KG1 (cell line): ENCODE measurements around the gene CRACDL.

Experiments
- DNase-seq: peaks from one replicate; lab custom pipeline; 2025; lab: John Stamatoyannopoulos, UW

Gene CRACDL

GRCh38 chr2:98935777-98936352, at the start of gene CRACDL:
TSS of gene CRACDL (minus strand) at chr2:98936225. CDS start at chr2:98846800, 89,425 bp downstream.
- DNase-seq, result no peak

DNA sequence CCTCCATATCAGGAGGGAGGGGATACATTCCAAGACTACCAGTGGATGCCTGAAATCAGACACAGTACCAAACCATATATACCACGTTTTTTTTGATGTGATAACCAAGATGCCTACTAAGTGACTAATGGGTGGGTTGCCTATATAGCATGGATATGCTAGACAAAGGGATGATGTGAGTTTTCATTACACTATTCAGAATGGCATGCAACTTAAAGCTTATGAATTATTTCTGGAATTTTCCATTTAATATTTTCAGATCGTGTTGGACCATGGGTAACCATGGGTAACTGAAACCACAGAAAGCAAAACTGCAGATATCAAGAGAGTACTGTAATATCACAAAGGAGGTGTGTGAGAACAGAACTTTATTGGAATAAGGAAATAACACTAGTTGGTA, 39.6 kb upstream of the CRACDL start:
- DNase-seq, result no peak

- no peak for DNase-seq
These were observed 36.6 kb upstream of the CRACDL start for GRCh38 chr2:98972582-98973167.

GRCh38 chr2:98959810-98960507, 23.9 kb upstream of the CRACDL start:
- DNase-seq, result no peak

- no peak for DNase-seq
These were observed 16.9 kb upstream of the CRACDL start for GRCh38 chr2:98952966-98953365.

DNA sequence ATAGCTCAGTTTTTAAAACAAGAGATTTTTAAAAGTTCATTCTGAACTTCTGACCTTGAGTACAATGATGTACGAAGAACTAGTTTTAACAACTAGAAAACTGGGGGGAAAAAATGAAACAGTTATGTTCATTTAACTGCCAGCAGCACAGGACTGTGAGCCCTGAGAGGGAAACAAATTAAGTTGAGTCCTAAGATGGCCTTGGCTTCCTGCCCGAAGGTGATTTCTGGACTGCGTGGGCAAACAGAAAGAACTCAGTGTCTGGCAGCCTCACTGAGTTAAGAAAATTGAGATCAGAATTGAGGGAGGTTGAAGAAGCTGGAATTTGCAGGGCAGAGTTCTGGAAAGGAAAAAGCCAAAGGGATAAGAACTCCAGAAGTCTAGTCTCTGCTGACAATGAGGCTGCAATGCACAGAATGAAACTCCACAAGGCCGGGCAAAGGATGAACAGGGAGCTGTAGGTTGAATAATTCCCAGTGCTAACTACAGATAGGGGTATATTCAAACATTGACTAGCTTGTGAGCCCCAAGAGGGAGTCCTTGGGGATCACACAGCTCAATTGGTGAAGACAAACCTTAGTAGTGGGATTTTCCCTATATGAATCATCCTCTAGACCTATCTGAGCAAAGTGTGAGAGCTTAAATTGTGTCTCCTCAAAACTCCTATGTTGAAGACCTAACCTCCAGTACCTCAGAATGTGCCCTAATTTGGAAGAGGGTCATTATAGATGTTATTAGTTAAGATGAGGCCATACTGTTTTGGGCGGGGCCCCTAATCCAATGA, 13.1 kb upstream of the CRACDL start:
- no peak for DNase-seq

DNA sequence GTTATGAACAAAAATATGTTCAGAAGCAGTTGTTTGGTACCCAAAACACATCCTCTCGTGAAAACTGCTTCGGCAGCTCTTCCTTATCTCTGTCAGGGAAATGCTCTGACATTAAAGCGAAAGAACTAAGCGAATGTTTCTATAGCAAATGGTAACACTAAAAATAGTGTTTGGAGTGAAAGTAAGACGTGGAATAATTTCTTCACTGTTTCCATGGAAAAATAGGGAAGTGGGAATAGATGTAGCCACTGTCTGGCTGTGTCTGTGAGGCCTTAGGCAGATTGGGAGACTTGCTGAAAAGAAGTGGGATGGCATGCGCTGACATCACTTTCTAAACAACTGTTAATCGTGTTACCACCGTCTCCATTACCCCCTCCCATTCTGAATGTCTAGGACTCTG, 11.5 kb upstream of the CRACDL start:
- no peak for DNase-seq

GRCh38 chr2:98946855-98947254, 10.8 kb upstream of the CRACDL start:
- DNase-seq, result no peak

- DNase-seq, result no peak
These were observed 8.8 kb upstream of the CRACDL start for GRCh38 chr2:98944775-98945174.

GRCh38 chr2:98940102-98940501, 4.1 kb upstream of the CRACDL start:
- no peak for DNase-seq

- DNase-seq, result no peak
These were observed 1.9 kb upstream of the CRACDL start for GRCh38 chr2:98937906-98938305.

- DNase-seq, result no peak
These were observed 627 bp upstream of the CRACDL start for GRCh38 chr2:98936353-98937351.

DNA sequence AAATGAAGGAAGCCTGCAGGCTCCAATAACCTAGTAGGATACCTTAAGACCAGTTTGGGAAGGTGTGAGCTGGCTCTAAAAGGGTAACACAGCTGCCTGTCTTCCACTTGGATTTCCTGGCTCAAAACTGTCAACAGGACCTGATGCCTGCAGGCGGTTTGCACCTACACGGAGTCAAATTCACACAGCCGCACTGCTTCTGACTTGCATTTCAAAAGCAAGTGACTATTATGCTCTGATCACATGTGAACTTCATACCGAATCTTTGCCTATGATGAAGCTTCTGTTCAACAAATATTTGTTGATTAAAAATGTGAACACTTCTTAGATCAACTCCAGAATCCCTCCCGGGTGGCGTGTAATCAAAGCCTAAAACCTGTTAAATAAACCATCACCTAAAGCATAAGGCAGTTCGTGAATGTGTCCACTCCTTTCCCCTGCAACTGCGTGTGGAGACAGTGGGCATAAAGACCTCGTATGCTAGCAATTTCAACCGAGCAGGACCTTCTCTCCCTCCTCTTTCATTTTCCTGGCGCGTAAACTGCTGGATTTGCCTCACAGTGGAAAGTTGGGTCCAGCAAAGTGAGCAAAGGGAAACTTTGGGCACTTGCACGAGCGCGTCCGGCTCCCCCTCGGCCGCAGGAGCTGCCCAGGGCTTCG, 784 bp downstream of the CRACDL start:
- no peak for DNase-seq

DNA sequence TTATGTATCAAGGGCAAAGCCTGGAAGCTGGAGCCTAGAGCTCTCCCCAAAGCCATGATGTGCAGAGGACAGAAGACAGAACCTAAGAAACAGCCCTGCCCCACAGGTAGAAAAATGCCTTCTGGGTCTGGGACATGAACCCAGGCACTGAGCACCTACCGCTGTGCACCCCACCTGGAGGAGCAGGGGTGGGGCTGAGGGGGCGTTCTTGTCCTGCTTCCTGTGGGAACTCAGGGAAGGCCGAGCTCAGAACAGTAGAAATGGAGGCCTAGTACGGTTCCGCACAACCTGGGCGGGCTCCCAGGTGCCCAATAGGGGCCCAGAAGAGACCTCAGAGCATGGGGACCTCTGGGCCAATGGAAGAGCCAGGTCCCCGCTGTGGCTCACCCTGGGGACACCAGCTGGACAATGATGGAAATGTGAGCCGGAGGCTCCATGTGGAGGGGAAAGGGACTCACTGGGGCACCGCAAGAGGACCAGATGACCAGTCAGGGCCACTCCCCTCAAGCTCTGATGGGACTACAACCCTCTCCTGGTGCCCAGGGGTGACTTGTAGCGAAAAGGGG, 3.2 kb downstream of the CRACDL start:
- DNase-seq, result no peak

GRCh38 chr2:98932164-98932563, 3.9 kb downstream of the CRACDL start:
- DNase-seq, result no peak

GRCh38 chr2:98931596-98931995, 4.4 kb downstream of the CRACDL start:
- no peak for DNase-seq

GRCh38 chr2:98929920-98930319, 6.1 kb downstream of the CRACDL start:
- no peak for DNase-seq

GRCh38 chr2:98928242-98928641, 7.8 kb downstream of the CRACDL start:
- no peak for DNase-seq

DNA sequence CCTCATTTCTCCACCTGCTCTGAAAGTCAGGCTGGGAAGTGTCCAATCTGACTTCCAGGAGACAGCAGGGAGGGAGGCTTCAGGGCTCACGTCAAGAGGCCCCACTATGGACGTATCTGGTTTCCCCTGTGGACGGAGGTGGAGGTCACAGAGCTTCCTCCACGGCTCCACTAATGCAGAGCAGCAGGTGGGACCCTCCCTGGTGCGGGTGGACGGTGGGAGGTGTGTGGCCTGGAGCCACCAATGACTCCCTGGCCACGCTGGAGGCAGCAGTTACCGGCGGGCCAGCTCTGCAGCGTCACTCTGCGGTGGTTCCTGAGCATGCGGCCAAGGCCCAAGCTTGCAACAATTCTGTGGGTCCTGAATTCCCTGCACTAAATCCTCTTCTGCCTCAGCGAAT, 9.0 kb downstream of the CRACDL start:
- no peak for DNase-seq

DNA sequence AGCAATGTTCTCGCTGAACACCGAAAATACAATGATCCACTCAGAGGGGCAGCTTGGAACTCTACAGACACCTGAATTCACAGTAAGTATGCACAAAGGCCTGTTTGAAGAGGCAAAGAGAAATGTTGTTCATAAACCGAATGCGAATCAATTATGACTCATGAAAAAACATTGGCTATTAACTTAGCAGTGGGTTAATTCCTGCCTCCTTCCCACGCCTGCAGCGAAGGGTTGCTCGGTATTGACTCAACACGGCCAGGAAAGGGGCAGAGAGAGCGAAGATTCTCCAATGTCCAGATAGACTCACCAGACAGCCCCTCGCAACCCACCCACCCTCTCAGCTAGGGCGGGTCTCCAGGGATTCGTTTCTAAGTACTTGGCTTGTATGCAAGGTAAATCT, 9.4 kb downstream of the CRACDL start:
- DNase-seq, result no peak

DNA sequence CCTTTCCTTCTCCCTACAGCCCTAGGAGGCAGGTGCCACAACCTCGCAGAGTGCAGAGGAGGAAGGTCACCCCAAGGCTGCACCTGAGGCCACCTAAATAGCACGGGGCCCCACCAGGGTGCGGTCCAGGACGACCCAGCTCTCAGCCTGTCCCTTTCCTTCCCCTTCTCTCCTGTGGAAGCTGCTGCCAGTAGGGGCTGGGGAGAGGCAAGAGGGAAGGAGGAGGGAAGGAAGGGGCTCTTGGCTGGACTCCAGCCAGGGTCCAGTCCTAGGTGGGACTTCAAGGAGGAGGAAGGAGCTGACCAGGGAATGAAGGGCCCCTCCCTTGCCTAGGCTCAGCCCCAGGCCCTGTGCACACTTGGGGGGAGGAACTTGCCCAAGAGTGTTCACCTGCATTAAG, 11.1 kb downstream of the CRACDL start:
- DNase-seq, result no peak
